ENCODE data around the gene ANKDD1B. TPM values are rescaled to one million over a fixed set of nuclear protein-coding genes. Genes with fewer than 3 reads are reported as not detected.

Gene ANKDD1B
- total RNA-seq, 1 donor from 2014 or later = 1.0 TPM

DNA sequence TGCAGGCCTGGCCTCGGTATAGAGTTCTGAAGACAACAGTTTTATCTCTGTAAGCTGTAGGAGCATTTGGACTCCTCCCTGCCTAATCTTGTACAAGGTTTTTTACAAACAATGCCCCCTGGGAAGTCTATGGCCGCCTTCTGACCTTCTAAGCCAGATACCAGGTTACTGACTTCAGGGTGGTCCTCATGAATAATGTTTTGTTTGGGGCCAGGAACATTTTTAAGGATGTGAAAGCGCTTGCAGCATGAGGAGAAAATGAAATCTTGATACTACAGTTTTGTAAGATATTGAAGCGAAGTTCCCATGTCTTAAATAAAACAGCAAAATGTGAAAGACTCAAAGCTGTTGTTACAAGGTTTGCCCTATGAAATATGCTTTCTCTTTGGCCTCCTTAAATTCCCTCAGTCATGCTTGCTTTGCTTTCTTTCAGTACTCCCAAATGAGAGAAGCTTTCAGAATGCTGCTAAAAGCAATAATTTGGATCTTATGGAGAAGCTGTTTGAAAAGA lies 5.2 kb downstream of the ANKDD1B start:
- no peak for ATAC-seq (ENCODE audit: low read depth)
- DNase-seq = no peak
- Mint-ChIP-seq H3K27ac (no peak overlapping the region), H3K36me3 (ENCODE audit: low read depth) (no peaks in the 10 kb centered on the region), H3K4me3 (no peak overlapping the region), H3K9me3 (no peaks in the 10 kb centered on the region), H3K27me3 (peaks cover 9% of the 10 kb centered on the region), H3K4me1 (no peaks in the 10 kb centered on the region)
- intact Hi-C loops (cut with micrococcal nuclease) = no loop called here
- ChIA-PET CTCF (no interaction called here), POLR2A (no interaction called here)
- TF ChIP-seq, protein P1, sequence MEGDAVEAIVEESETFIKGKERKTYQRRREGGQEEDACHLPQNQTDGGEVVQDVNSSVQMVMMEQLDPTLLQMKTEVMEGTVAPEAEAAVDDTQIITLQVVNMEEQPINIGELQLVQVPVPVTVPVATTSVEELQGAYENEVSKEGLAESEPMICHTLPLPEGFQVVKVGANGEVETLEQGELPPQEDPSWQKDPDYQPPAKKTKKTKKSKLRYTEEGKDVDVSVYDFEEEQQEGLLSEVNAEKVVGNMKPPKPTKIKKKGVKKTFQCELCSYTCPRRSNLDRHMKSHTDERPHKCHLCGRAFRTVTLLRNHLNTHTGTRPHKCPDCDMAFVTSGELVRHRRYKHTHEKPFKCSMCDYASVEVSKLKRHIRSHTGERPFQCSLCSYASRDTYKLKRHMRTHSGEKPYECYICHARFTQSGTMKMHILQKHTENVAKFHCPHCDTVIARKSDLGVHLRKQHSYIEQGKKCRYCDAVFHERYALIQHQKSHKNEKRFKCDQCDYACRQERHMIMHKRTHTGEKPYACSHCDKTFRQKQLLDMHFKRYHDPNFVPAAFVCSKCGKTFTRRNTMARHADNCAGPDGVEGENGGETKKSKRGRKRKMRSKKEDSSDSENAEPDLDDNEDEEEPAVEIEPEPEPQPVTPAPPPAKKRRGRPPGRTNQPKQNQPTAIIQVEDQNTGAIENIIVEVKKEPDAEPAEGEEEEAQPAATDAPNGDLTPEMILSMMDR (IDR thresholded peaks at IDR 0.05) = no peak

DNA sequence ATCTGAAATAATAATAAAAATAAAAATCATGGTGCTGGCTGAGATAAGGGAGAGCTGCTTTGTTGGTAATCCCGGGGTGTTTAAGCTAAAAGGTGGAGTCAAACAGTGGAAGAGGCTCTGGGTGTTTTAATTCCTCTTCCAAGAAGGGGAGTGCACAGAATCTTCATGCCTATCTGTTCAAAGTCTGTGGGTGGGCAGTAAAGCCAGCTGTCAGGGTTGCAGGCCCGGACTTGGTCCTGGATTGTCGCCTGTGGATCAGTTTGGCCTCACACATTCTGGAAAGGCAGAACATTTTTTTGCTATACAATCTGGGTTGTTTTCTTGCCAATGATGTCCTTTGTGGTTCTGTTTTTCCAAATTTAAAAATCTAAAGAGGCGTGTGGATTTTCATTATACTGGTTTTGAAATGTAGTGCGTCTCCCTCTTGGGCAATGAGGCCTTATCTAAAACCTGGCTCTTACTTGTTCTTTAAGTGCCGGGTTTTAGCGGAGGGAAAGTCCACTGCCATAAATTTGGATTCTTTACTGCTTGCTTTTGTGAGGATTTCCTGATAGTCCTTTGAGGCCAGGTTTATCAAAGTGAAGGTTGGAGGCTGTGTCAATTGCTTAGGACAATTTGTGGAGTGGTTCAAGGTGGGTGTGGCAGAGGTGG lies 5.8 kb downstream of the ANKDD1B start:
- TF ChIP-seq, protein P1 (IDR thresholded peaks at IDR 0.05) = no peak
- Mint-ChIP-seq H3K27me3 (peaks cover 6% of the 10 kb centered on the region), H3K9me3 (no peaks in the 10 kb centered on the region), H3K4me3 (no peak overlapping the region), H3K4me1 (no peaks in the 10 kb centered on the region), H3K27ac (no peak overlapping the region), H3K36me3 (ENCODE audit: low read depth) (no peaks in the 10 kb centered on the region)
- intact Hi-C loops (cut with micrococcal nuclease) = no loop called here
- POLR2A ChIA-PET = no interaction called here
- CTCF ChIA-PET = no interaction called here
- ATAC-seq (ENCODE audit: low read depth) (no peak), DNase-seq (no peak)

DNA sequence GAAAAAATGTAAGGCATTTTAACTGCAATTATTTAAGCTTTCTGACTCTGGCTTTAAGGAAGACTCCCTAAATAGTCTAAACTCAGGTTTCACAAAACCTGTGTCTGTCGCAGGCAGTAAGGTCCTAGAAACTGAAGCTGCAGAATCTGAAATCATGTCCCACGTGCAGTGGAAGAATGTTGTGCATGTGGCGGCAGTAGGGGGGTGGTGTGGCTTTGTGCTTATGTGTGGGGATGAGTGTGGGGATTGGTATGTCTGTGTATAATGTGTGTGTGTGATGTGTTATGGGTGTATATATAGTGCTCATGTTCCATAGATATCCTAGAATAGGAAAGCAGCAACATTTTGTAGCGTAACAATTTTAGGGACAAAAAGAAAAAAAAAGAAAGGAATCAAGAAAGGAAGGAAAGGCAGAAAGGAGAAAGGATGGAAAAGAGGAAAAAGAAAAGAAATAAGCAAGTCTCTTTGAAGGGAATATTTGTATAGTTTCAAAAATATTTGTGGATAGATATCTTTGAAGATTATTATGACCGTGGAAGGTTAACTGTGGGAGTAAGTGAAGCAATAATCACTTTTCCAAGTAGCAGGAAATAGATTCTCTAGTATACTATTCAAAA lies 6.6 kb downstream of the ANKDD1B start:
- CTCF ChIA-PET = no interaction called here
- Mint-ChIP-seq H3K27ac (no peak overlapping the region), H3K4me3 (no peak overlapping the region), H3K27me3 (peaks cover 4% of the 10 kb centered on the region), H3K4me1 (no peaks in the 10 kb centered on the region), H3K9me3 (no peaks in the 10 kb centered on the region), H3K36me3 (ENCODE audit: low read depth) (no peaks in the 10 kb centered on the region)
- POLR2A ChIA-PET = no interaction called here
- intact Hi-C loops (cut with micrococcal nuclease) = no loop called here
- TF ChIP-seq, protein P1 (IDR thresholded peaks at IDR 0.05) = no peak
- no peak for DNase-seq
- ATAC-seq (ENCODE audit: low read depth) = no peak

DNA sequence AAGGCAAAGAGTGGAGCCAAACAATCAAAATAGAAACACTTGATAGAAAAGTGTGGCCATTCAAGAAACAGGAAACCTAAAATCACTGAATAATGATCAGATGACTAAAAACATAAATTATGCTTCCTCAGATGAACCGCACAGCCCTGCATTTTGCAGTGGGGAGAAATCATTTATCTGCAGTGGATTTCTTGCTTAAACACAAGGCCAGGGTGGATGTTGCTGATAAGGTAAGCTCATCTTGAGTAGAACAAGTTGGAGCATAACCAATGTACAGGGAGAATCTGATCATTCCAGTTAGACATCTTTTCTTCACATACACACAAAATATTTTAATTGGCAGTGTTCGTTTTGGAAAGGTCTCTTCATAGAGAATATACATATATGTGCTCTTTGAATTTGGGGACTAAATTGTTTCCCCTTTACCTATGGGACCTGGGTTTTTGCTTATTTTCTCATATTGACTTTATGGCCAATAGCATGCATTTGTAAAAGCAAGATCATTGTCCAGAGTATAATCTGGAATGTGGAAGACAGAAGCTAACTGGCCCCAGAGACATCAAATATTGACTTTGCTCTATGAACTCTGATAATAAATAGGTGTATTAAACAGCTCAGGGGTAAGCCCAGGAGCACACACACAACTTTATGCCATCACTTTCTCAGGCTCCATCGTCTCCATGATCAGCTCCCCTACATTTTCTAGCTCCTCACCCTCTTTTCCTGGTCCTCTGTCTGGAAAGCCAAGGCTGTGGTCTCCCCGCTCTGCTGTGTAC lies 9.1 kb downstream of the ANKDD1B start:
- TF ChIP-seq, protein P1 (IDR thresholded peaks at IDR 0.05) = no peak
- no peak for DNase-seq
- intact Hi-C loops (cut with micrococcal nuclease) = no loop called here
- no peaks in the 10 kb centered on the region for H3K27me3 Mint-ChIP-seq
- ChIA-PET POLR2A (no interaction called here), CTCF (interaction anchor here (0.6 to 0.7 kb wide), 2 partner anchors 9 to 127 kb away, joined by 3 to 4 read pairs; no protein-coding TSS in a partner anchor)
- H3K36me3 Mint-ChIP-seq (ENCODE audit: low read depth) = no peaks in the 10 kb centered on the region
- H3K27ac Mint-ChIP-seq = no peak overlapping the region
- no peaks in the 10 kb centered on the region for H3K9me3 Mint-ChIP-seq
- no peak overlapping the region for H3K4me3 Mint-ChIP-seq
- no peak for ATAC-seq (ENCODE audit: low read depth)
- no peaks in the 10 kb centered on the region for H3K4me1 Mint-ChIP-seq

DNA sequence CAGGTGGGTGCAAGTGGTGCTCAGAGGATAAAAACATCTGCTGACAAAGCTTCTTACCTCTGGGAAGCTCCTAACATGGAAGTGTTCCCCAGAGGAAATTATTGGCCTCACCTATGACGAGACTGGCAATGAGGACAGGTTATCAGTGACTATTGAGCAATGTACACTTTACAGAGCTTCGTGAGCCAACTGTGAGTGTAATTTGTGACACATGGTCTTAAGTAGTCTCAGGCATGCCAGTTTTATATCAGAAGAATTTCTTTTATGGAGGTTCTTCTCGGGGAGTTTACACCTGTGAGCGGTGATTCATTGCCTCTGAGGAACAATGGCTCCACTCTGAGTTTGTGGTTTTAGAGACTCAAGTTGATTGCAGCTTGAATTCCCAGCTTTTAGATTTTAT lies 11.3 kb downstream of the ANKDD1B start:
- Mint-ChIP-seq H3K27ac (no peak overlapping the region), H3K27me3 (no peaks in the 10 kb centered on the region), H3K4me1 (no peaks in the 10 kb centered on the region), H3K4me3 (no peak overlapping the region), H3K36me3 (ENCODE audit: low read depth) (no peaks in the 10 kb centered on the region), H3K9me3 (no peaks in the 10 kb centered on the region)
- intact Hi-C loops (cut with micrococcal nuclease) = no loop called here
- TF ChIP-seq, protein P1 (IDR thresholded peaks at IDR 0.05) = no peak
- POLR2A ChIA-PET = no interaction called here
- CTCF ChIA-PET = no interaction called here
- no peak for ATAC-seq (ENCODE audit: low read depth)
- no peak for DNase-seq

All from activated B cell treated with CpG ODN at 0.5 μM for 24 hours (primary cell).